Stomach (tissue), 9 donors: ENCODE data around the gene CLSTN2. TPM values are rescaled to one million over a fixed set of nuclear protein-coding genes. Genes with fewer than 3 reads are reported as not detected.

Source experiments
- DNase-seq, 2 donors: peaks; one replicate each; pipeline versions ENCODE4 v3.0.0 to v3.0.0-alpha.2; 2013 to 2019
- H3K27ac ChIP-seq, 5 donors: fragments of 200-600 bp in 4 of 5; sonication (generic) in 4 of 5; one replicate each; pipeline ENCODE4 v1.5.1; 2013 to 2019; ENCODE audit warnings: mild to moderate bottlenecking in 1 of 5, moderate library complexity in 1 of 5
- H3K27me3 ChIP-seq, 3 donors: fragments of 200-600 bp; sonication (generic); one replicate each; pipeline ENCODE4 v1.5.1; 2017 to 2019; ENCODE audit warnings: mixed run types in 1 of 3
- H3K36me3 ChIP-seq, 4 donors: fragments of 200-600 bp; sonication (generic); 1 replicate in 3 of 4; 2 replicates in 1 of 4; pipeline ENCODE4 v1.5.1; 2016 to 2019
- H3K4me1 ChIP-seq, 4 donors: fragments of 200-600 bp; sonication (generic); one replicate each; pipeline ENCODE4 v1.5.1; 2016 to 2019
- H3K4me3 ChIP-seq, 4 donors: fragments of 200-600 bp; sonication (generic) in 3 of 4; one replicate each; pipeline ENCODE4 v1.5.1; 2016 to 2019; ENCODE audit warnings: mild to moderate bottlenecking in 1 of 4
- H3K9me3 ChIP-seq, 4 donors: fragments of 200-600 bp; sonication (generic); one replicate each; pipeline ENCODE4 v1.5.1; 2016 to 2019
- CTCF ChIP-seq, 7 experiments: fragments of 450-650 bp in 4 of 7; fragments of 200-600 bp in 3 of 7; sonication (generic) in 3 of 7; IDR thresholded peaks; one replicate each; pipeline ENCODE4 v1.5.1; 2016 to 2019; ENCODE audit warnings: antibody characterized with exemption in 7 of 7, control low read depth in 2 of 7, mild to moderate bottlenecking in 1 of 7
- EP300 ChIP-seq: sonication (generic); formaldehyde crosslinking; IDR thresholded peaks from one replicate; pipeline ENCODE4 v1.6.1; 2017; ENCODE audit warnings: antibody characterized with exemption
- POLR2A ChIP-seq, 4 donors: fragments of 450-650 bp; IDR thresholded peaks; one replicate each; pipeline ENCODE4 v1.6.1; 2016; ENCODE audit warnings: antibody characterized with exemption in 4 of 4, control low read depth in 2 of 4, mild to moderate bottlenecking in 1 of 4, moderate library complexity in 1 of 4
- POLR2AphosphoS5 ChIP-seq, 3 donors: sonication (generic); formaldehyde crosslinking; IDR thresholded peaks; one replicate each; pipeline ENCODE4 v1.6.1; 2016; ENCODE audit warnings: antibody characterized with exemption in 3 of 3
- WGBS, 5 donors: extraction: QIAGEN DNeasy Blood & Tissue Kit in 3 of 5; methylation state at CpG; one replicate each; pipeline versions ENCODE4 v1.1.5 to v1.1.7; 2013 to 2018; 5-methylcytosine and 5-hydroxymethylcytosine counted together
- intact Hi-C: fragments of 100-400 bp; cut with DNase I; formaldehyde crosslinking; loops from one replicate; pipeline ENCODE4 v1.15.1; 2023; ENCODE audit warnings: low total_unique reads
- polyA plus RNA-seq, 3 donors: library from polyadenylated mRNA; stranded (reverse); fragments of 200-250 nt; gene quantifications; one replicate each; pipeline ENCODE4 v1.2.3, GENCODE V29; 2013
- total RNA-seq, 5 donors: library from RNA; depleted of rRNA; stranded (reverse); fragments of >200 nt; gene quantifications; one replicate each; pipeline versions ENCODE4 v1.1.0 to v1.2.3, GENCODE V29; 2014 to 2016
- donor health status: healthy with polysubstance abuse.
- donor health status: Bipolar disorder and iron deficiency.
- donor health status: healthy.

Gene CLSTN2
- total and polyA plus RNA-seq, 8 donors, result 0.10 to 5.4 (median 1.7) TPM

- WGBS, 5 donors, result 24 to 42% (median 32%) methylated on average over 1 of the region's 1 CpG
- TF ChIP-seq POLR2AphosphoS5 (IDR thresholded peaks at IDR 0.05) (no peak), POLR2A (IDR thresholded peaks at IDR 0.05) (no peak), CTCF (IDR thresholded peaks at IDR 0.05) (no peak), EP300 (no peak)
- intact Hi-C loops, result no loop called here
- H3K4me1 ChIP-seq, result no peaks in the 10 kb centered on the region
- H3K4me3 ChIP-seq, result no peak overlapping the region
- H3K36me3 ChIP-seq, result no peaks in the 10 kb centered on the region
- DNase-seq, result no peak
- no peak overlapping the region for H3K27ac ChIP-seq
- no peaks in the 10 kb centered on the region for H3K9me3 ChIP-seq
- peaks cover 0 to 4% (median 0%) of the 10 kb centered on the region in 3 donors for H3K27me3 ChIP-seq
Observed at GRCh38 chr3:140584549-140584948, 649.6 kb downstream of the CLSTN2 start.

- DNase-seq, result no peak
- Histone ChIP-seq H3K9me3 (no peaks in the 10 kb centered on the region), H3K4me1 (no peaks in the 10 kb centered on the region), H3K4me3 (no peak overlapping the region), H3K27ac (no peak overlapping the region), H3K27me3 (peaks cover 0 to 4% (median 0%) of the 10 kb centered on the region in 3 donors), H3K36me3 (no peaks in the 10 kb centered on the region)
- TF ChIP-seq EP300, result no peak
- no peak for TF ChIP-seq POLR2A (IDR thresholded peaks at IDR 0.05)
- no peak for TF ChIP-seq CTCF (IDR thresholded peaks at IDR 0.05)
- TF ChIP-seq POLR2AphosphoS5 (IDR thresholded peaks at IDR 0.05), result no peak
- 57 to 81% (median 76%) methylated on average over 4 of the region's 4 CpGs for WGBS, 5 donors
- intact Hi-C loops, result no loop called here
Observed at GRCh38 chr3:140585828-140586227, 650.8 kb downstream of the CLSTN2 start.

- no peak for DNase-seq
- Histone ChIP-seq H3K27ac (no peak overlapping the region), H3K27me3 (peaks cover 0 to 4% (median 0%) of the 10 kb centered on the region in 3 donors), H3K36me3 (no peaks in the 10 kb centered on the region), H3K4me3 (no peak overlapping the region), H3K9me3 (no peaks in the 10 kb centered on the region), H3K4me1 (no peaks in the 10 kb centered on the region)
- intact Hi-C loops, result no loop called here
- 48 to 53% (median 52%) methylated on average over 4 of the region's 4 CpGs for WGBS, 5 donors
- no peak for TF ChIP-seq POLR2AphosphoS5 (IDR thresholded peaks at IDR 0.05)
- no peak for TF ChIP-seq CTCF (IDR thresholded peaks at IDR 0.05)
- TF ChIP-seq EP300, result no peak
- TF ChIP-seq POLR2A (IDR thresholded peaks at IDR 0.05), result no peak
Observed at GRCh38 chr3:140586311-140586710, 651.3 kb downstream of the CLSTN2 start.

- TF ChIP-seq POLR2AphosphoS5 (IDR thresholded peaks at IDR 0.05) (no peak), POLR2A (IDR thresholded peaks at IDR 0.05) (no peak), CTCF (IDR thresholded peaks at IDR 0.05) (no peak), EP300 (no peak)
- intact Hi-C loops, result no loop called here
- no peak overlapping the region for H3K4me3 ChIP-seq
- H3K27me3 ChIP-seq, result no peaks in the 10 kb centered on the region
- H3K9me3 ChIP-seq, result no peaks in the 10 kb centered on the region
- H3K27ac ChIP-seq, result no peak overlapping the region
- WGBS, 5 donors, result 40 to 58% (median 49%) methylated on average over 3 of the region's 3 CpGs
- H3K36me3 ChIP-seq, result no peaks in the 10 kb centered on the region
- no peak for DNase-seq
- no peaks in the 10 kb centered on the region for H3K4me1 ChIP-seq
Observed at GRCh38 chr3:140588558-140588957, 653.6 kb downstream of the CLSTN2 start.
